Measurements from ENCODE around the gene MMD2. TPM values are rescaled to one million over a fixed set of nuclear protein-coding genes. Genes with fewer than 3 reads are reported as not detected.

Gene MMD2
- total and polyA plus RNA-seq, 2 of the 8 experiments (the other 6 are each of a cell fraction or from before 2014, with no cell fraction given), result 0.14 TPM; not detected in 1

- no peak for TF ChIP-seq SUZ12 (IDR thresholded peaks at IDR 0.05; ENCODE audit: low read length)
- TF ChIP-seq CBX5 (IDR thresholded peaks at IDR 0.05; ENCODE audit: low read depth, low read length), result no peak
- no peak for TF ChIP-seq TAF1 (IDR thresholded peaks at IDR 0.05; ENCODE audit: low read depth, low read length)
Measured at GRCh38 chr7:4962872-4963775, 4.1 kb upstream of the MMD2 start (continued).

All from H1 (cell line).